Measurements from ENCODE around the gene CBX6. TPM values are rescaled to one million over a fixed set of nuclear protein-coding genes. Genes with fewer than 3 reads are reported as not detected.

The CBX6 gene
- total and polyA plus RNA-seq, 2 of the 8 experiments (the other 6 are each of a cell fraction or from before 2014, with no cell fraction given), result 10.6 to 27.5 TPM

DNA sequence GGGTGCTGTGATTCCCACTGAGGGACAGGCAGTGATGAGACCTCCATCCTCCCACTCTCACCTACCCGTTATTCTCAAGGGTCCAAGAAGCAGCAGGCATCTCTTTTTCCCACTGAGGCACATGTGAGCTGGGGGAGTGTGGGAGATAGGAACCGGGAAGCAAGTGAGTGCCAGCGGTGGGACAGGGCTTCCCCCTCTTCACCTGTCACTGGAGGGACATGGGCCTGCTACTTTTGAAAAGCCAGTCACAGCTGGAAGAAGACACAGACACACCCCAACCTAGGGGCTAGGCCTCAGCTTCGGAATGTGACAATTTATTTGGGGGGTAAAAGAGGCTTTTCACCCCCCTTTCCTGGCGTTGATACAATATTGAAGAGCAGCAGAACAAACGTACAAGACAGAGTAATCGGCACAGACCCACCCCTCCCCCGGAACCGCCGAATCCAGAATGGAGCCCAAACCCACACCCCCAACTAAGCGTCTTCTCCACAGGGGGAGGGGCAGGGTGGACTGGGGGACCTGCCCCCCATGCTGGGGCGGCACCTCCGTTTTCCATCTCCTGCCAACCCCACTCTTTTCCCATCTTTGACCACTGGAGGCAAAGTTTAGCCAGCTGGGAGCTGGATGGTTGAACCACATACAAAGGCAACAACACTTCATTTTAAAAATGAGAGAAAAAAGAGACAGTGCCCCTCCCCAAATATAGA is 10.7 kb downstream of the CBX6 start:
- Histone ChIP-seq H2BK120ac (replicated peaks; ENCODE audit: low read depth, low read length) (no peak overlapping the region), H3K18ac (ENCODE audit: extremely low read depth, low read length) (no peak overlapping the region), H2AK5ac (ENCODE audit: low read depth, low read length) (no peak overlapping the region), H4K8ac (ENCODE audit: extremely low read depth, insufficient read depth, low read length) (no peak overlapping the region), H3K79me2 (ENCODE audit: control insufficient read depth in 1 of 2, insufficient read depth in 2 of 2, low read length in 2 of 2) (no peaks in the 10 kb centered on the region), H3K4me1 (replicated peaks in 1 of 4; ENCODE audit: control insufficient read depth in 3 of 4, insufficient read depth in 4 of 4, low read length in 3 of 4) (peaks cover 0 to 34% (median 23%) of the 10 kb centered on the region in 4 experiments; a peak in 6 of 7 replicates), H2BK5ac (ENCODE audit: low read depth, low read length) (no peak overlapping the region), H3K27me3 (replicated peaks in 1 of 4; ENCODE audit: control insufficient read depth in 3 of 4, extremely low read depth in 1 of 4, insufficient read depth in 3 of 4, low read length in 3 of 4) (peaks cover 0 to 3% (median 0%) of the 10 kb centered on the region in 4 experiments; a peak in 1 of 7 replicates), H2AFZ (ENCODE audit: low read length) (no peak overlapping the region), H3K4ac (replicated peaks; ENCODE audit: insufficient read length, low read depth, low read length) (no peak overlapping the region), H3K9ac (replicated peaks in 1 of 4; ENCODE audit: extremely low read depth in 1 of 4, low read depth in 3 of 4, low read length in 3 of 4) (no peak overlapping the region), H2BK12ac (ENCODE audit: low read depth, low read length) (no peak overlapping the region), H3K79me1 (ENCODE audit: low read depth, low read length) (peaks cover 3% of the 10 kb centered on the region; the same call in 1 of the 2 replicates), H4K5ac (ENCODE audit: insufficient read length, low read depth, low read length) (no peak overlapping the region), H3K9me3 (ENCODE audit: insufficient read depth in 2 of 2, low read depth in 1 of 2, low read length in 1 of 2) (no peaks in the 10 kb centered on the region), H4K20me1 (replicated peaks in 1 of 2; ENCODE audit: control insufficient read depth in 1 of 2, insufficient read depth in 2 of 2, low read length in 2 of 2) (peaks cover 9 to 18% of the 10 kb centered on the region in 2 experiments), H4K91ac (replicated peaks; ENCODE audit: insufficient read length, low read length) (no peak overlapping the region), H3K23me2 (ENCODE audit: low read depth, low read length) (no peaks in the 10 kb centered on the region), H3K14ac (ENCODE audit: insufficient read length) (no peak overlapping the region), H3K56ac (replicated peaks; ENCODE audit: insufficient read length, low read depth, low read length) (no peak overlapping the region), H3K23ac (ENCODE audit: insufficient read length) (no peak overlapping the region), H3K4me3 (ENCODE audit: extremely low read depth in 1 of 4, insufficient read depth in 2 of 4, low read depth in 3 of 4, low read length in 4 of 4) (no peak overlapping the region), H2BK20ac (ENCODE audit: low read length) (no peak overlapping the region), H2BK15ac (ENCODE audit: low read length) (no peak overlapping the region), H3K4me2 (ENCODE audit: insufficient read depth in 1 of 2, low read depth in 2 of 2, low read length in 2 of 2) (peak overlapping the region; percentile 18 to 37; a peak in 3 of 4 replicates), H3K27ac (ENCODE audit: low read depth, low read length) (no peak overlapping the region), H3K36me3 (ENCODE audit: control insufficient read depth in 2 of 4, insufficient read depth in 4 of 4, low read length in 3 of 4) (peaks cover 0 to 12% (median 4%) of the 10 kb centered on the region in 4 experiments; a peak in 3 of 8 replicates)
- ChIA-PET CTCF (ENCODE audit: partially characterized antibody) (interaction anchor here (0.6 to 5.2 kb wide), 12 partner anchors 9 to 94 kb away, joined by 3 to 35 read pairs (median 4); no protein-coding TSS in a partner anchor), POLR2A (ENCODE audit: partially characterized antibody) (interaction anchor here (0.6 to 2.2 kb wide), 11 partner anchors 11 to 661 kb away, joined by 3 to 7 read pairs (median 4); partner anchors contain the start of gene NPTXR)
- peak in 1 of 2 experiments; percentile 14; a peak in 2 of 4 replicates for TF ChIP-seq RAD21 (IDR thresholded peaks at IDR 0.05 in 1 of 2, conservative IDR thresholded peaks at IDR 0.05 in 1 of 2; ENCODE audit: low read depth in 2 of 2, low read length in 2 of 2)
- TF ChIP-seq, protein P1, sequence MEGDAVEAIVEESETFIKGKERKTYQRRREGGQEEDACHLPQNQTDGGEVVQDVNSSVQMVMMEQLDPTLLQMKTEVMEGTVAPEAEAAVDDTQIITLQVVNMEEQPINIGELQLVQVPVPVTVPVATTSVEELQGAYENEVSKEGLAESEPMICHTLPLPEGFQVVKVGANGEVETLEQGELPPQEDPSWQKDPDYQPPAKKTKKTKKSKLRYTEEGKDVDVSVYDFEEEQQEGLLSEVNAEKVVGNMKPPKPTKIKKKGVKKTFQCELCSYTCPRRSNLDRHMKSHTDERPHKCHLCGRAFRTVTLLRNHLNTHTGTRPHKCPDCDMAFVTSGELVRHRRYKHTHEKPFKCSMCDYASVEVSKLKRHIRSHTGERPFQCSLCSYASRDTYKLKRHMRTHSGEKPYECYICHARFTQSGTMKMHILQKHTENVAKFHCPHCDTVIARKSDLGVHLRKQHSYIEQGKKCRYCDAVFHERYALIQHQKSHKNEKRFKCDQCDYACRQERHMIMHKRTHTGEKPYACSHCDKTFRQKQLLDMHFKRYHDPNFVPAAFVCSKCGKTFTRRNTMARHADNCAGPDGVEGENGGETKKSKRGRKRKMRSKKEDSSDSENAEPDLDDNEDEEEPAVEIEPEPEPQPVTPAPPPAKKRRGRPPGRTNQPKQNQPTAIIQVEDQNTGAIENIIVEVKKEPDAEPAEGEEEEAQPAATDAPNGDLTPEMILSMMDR (IDR thresholded peaks at IDR 0.05; ENCODE audit: control extremely low read depth in 1 of 3, insufficient read depth in 1 of 3, low read depth in 1 of 3, low read length in 3 of 3), result peak in 2 of 3 experiments; percentile 2 to 27; a peak in 1 of 4 replicates
- no peak for TF ChIP-seq JUND (IDR thresholded peaks at IDR 0.05; ENCODE audit: low read length)
- TF ChIP-seq, protein P2, sequence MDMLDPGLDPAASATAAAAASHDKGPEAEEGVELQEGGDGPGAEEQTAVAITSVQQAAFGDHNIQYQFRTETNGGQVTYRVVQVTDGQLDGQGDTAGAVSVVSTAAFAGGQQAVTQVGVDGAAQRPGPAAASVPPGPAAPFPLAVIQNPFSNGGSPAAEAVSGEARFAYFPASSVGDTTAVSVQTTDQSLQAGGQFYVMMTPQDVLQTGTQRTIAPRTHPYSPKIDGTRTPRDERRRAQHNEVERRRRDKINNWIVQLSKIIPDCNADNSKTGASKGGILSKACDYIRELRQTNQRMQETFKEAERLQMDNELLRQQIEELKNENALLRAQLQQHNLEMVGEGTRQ (IDR thresholded peaks at IDR 0.05; ENCODE audit: low read length), result no peak
- TF ChIP-seq NANOG (IDR thresholded peaks at IDR 0.05; ENCODE audit: insufficient read depth, low read depth, low read length, poor library complexity, severe bottlenecking), result no peak
- peak in 1 of 2 experiments; percentile 9; a peak in 1 of 3 replicates for TF ChIP-seq POLR2A (IDR thresholded peaks at IDR 0.05; ENCODE audit: control extremely low read depth in 1 of 2, low read depth in 2 of 2, low read length in 2 of 2)
- DNase-seq (ENCODE audit: low read depth in 1 of 2, low spot score in 2 of 2), result no peak
- 44% methylated on average over 9 of the region's 13 CpGs; no CpG with 5 or more reads in 1 of the 2 experiments for WGBS, 2 experiments (ENCODE audit: extremely low coverage in 1 of 2, insufficient coverage in 1 of 2, insufficient read length in 1 of 2, insufficient replicate concordance in 2 of 2, low coverage in 1 of 2, low lambda C conversion rate in 2 of 2, missing lambda C conversion rate in 1 of 2)
- no peak for FAIRE-seq
